Pancreas (tissue), 10 donors: ENCODE data around the gene TM2D3. TPM values are rescaled to one million over a fixed set of nuclear protein-coding genes. Genes with fewer than 3 reads are reported as not detected.
A peak's percentile ranks its signal among the peaks of the same experiment; 100 is the strongest.

Experiments
- ATAC-seq, 4 donors: fragments of 200-7000 bp; cut with Tn5 transposase; one replicate each; pipeline versions ENCODE4 v1.8.0 to v1.9.1; 2020; ENCODE audit warnings: mild to moderate bottlenecking in 4 of 4, moderate library complexity in 4 of 4
- DNase-seq, 6 donors: peaks; one replicate each; pipeline ENCODE4 v3.0.0-alpha.2; 2020
- FAIRE-seq: peaks from 2 replicates; lab custom pipeline; 2012; peaks lifted over from hg19 to GRCh38; lab: Jason Lieb, UNC
- H3K27ac ChIP-seq, 4 donors: fragments of 200-600 bp; sonication (generic); 1 replicate in 3 of 4; 2 replicates in 1 of 4; pipeline versions ENCODE4 v1.5.0 to v1.8.0; 2020
- H3K27me3 ChIP-seq, 4 donors: fragments of 200-600 bp; one replicate each; pipeline ENCODE4 v1.8.0; 2021
- H3K36me3 ChIP-seq, 3 donors: fragments of 200-600 bp; sonication (generic) in 1 of 3; one replicate each; pipeline versions ENCODE4 v1.5.0 to v1.8.0; 2020 to 2021
- H3K4me1 ChIP-seq, 3 donors: fragments of 200-600 bp; one replicate each; pipeline ENCODE4 v1.8.0; 2021
- H3K4me3 ChIP-seq, 4 donors: fragments of 200-600 bp; sonication (generic) in 2 of 4; one replicate each; pipeline versions ENCODE4 v1.5.0 to v1.8.0; 2020 to 2021
- H3K9me3 ChIP-seq, 4 donors: fragments of 200-600 bp; one replicate each; pipeline ENCODE4 v1.8.0; 2021
- CTCF ChIP-seq, 4 donors: fragments of 200-600 bp; sonication (generic) in 3 of 4; IDR thresholded peaks; one replicate each; pipeline versions ENCODE4 v1.5.0 to v1.8.0; 2021; ENCODE audit warnings: antibody characterized with exemption in 4 of 4
- WGBS, 2 donors: extraction: QIAGEN DNeasy Blood & Tissue Kit; methylation state at CpG; one replicate each; pipeline ENCODE4 v1.1.7; 2013; 5-methylcytosine and 5-hydroxymethylcytosine counted together
- intact Hi-C, 3 donors: fragments of 100-400 bp; cut with DNase I; formaldehyde crosslinking; loops; one replicate each; pipeline versions ENCODE4 v1.11.1 to v1.14.2; 2022
- polyA plus RNA-seq, 2 donors: library from polyadenylated mRNA; stranded (reverse); fragments of 200-250 nt; gene quantifications; one replicate each; pipeline ENCODE4 v1.2.3, GENCODE V29; 2013
- total RNA-seq, 6 donors: library from RNA; stranded (reverse); fragmentation: NEBNext Ultra II Directional in 4 of 6; extraction: Animal tissue kit (Norgen Biotek cat#: 25700) in 4 of 6; gene quantifications; one replicate each; pipeline versions ENCODE4 v1.2.1 to v1.2.4, GENCODE V29; 2021 to 2023
- donor health status: healthy with polysubstance abuse.
- donor health status: DM: no; HTN: no; CAD: no; lungs with moderate emphysema.
- donor health status: DM: no; HTN: no; CAD: no.
- donor health status: control.
- donor health status: control.
- donor health status: Bipolar disorder and iron deficiency.
- donor health status: DM: yes; HTN: yes; CAD: no.
- donor health status: DM: no; HTN: no; CAD: no.
- donor health status: DM: no; HTN: no; CAD: no.
- donor health status: DM: yes; HTN: yes; CAD: no.

Gene TM2D3
- total and polyA plus RNA-seq, 8 donors = 16.0 to 42.8 (median 20.2) TPM

GRCh38 chr15:101679806-101680205 is 27.6 kb upstream of the TM2D3 start:
- FAIRE-seq (no peak), ATAC-seq (no peak), DNase-seq (no peak)
- Histone ChIP-seq H3K27me3 (no peaks in the 10 kb centered on the region), H3K4me1 (no peaks in the 10 kb centered on the region), H3K9me3 (no peaks in the 10 kb centered on the region), H3K36me3 (peaks cover 0 to 18% (median 8%) of the 10 kb centered on the region in 3 donors), H3K4me3 (no peak overlapping the region), H3K27ac (no peak overlapping the region)
- WGBS, 2 donors = 78% methylated on average over 2 of the region's 2 CpGs
- intact Hi-C loops = no loop called here
- no peak for TF ChIP-seq CTCF (IDR thresholded peaks at IDR 0.05)

GRCh38 chr15:101676921-101677329 is 24.7 kb upstream of the TM2D3 start:
- intact Hi-C loops = no loop called here
- DNase-seq = no peak
- Histone ChIP-seq H3K4me3 (no peak overlapping the region), H3K9me3 (no peaks in the 10 kb centered on the region), H3K36me3 (peaks cover 0 to 28% (median 0%) of the 10 kb centered on the region in 3 donors), H3K27ac (no peak overlapping the region), H3K4me1 (no peaks in the 10 kb centered on the region), H3K27me3 (no peaks in the 10 kb centered on the region)
- no peak for TF ChIP-seq CTCF (IDR thresholded peaks at IDR 0.05)
- WGBS, 2 donors = 84 to 89% methylated on average over 4 of the region's 4 CpGs
- no peak for FAIRE-seq
- peak in 1 of 4 donors; percentile 25 for ATAC-seq

DNA sequence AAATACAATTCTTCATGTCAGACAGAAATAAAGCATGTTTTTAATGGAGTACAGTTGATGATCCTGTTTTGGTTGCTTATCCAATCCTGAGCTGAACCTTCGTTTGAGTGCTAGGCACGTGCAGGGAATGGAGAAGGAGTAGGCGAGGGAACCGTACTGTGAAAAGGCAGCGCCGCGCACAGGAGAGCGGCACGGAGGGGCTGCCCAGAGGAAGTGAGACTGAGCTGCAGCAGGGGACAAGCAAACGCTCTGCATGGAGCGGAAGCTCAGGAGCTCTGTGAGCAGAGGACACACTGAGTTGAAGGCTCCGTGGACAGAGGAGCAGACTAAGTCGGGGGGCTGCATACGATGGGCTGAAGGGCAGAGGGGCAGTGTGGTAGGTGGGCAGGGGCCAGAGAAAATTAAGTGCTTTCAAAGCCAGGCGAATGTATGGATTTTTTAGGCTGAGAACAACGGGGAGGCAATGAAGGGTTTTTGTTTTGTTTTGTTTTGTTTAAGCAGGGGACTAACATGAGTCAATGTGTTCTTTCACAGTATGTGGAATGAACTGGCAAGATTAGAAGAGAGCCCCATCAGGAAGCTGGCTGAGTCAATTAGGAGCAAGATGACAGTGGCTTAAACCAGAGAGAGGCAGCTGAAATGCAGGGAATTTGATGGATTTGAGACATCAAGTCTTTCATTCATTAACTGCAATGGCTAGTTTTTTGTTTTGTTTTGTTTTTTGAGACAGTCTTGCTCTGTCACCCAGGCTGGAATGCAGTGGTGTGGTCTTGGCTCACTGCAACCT is 23.8 kb upstream of the TM2D3 start:
- Histone ChIP-seq H3K27me3 (no peaks in the 10 kb centered on the region), H3K4me1 (no peaks in the 10 kb centered on the region), H3K27ac (no peak overlapping the region), H3K4me3 (no peak overlapping the region), H3K36me3 (peaks cover 0 to 32% (median 0%) of the 10 kb centered on the region in 3 donors), H3K9me3 (no peaks in the 10 kb centered on the region)
- no peak for TF ChIP-seq CTCF (IDR thresholded peaks at IDR 0.05)
- DNase-seq = no peak
- no peak for FAIRE-seq
- no peak for ATAC-seq
- intact Hi-C loops = no loop called here
- 80 to 89% methylated on average over 16 of the region's 16 CpGs for WGBS, 2 donors

DNA sequence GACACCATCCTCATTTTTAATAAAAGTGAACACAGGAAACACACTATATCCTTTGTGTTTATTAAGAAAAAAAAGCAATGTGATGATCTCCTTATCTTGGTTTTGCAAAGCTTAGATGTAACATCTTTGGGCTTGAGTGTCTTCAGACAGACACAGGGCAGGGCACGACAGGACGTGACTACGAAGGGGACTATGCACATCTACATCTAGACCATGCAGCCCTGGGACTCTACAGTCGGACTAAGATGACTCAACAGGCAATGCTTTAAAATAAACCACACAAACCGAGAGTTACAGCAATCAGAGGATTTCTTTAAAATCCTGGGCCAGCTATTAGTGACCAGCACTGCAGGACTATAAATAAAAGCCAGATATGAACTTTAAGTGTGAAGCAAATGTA is 22.8 kb upstream of the TM2D3 start:
- no peak for TF ChIP-seq CTCF (IDR thresholded peaks at IDR 0.05)
- no peak overlapping the region for H3K4me3 ChIP-seq
- H3K27ac ChIP-seq = no peak overlapping the region
- DNase-seq = no peak
- no peak for ATAC-seq
- peaks cover 0 to 38% (median 0%) of the 10 kb centered on the region in 3 donors for H3K36me3 ChIP-seq
- 90 to 93% methylated on average over 5 of the region's 5 CpGs for WGBS, 2 donors
- FAIRE-seq = no peak
- no peaks in the 10 kb centered on the region for H3K9me3 ChIP-seq
- intact Hi-C loops = no loop called here
- H3K4me1 ChIP-seq = no peaks in the 10 kb centered on the region
- H3K27me3 ChIP-seq = no peaks in the 10 kb centered on the region

- ATAC-seq (peak in 1 of 4 donors; percentile 43), FAIRE-seq (no peak), DNase-seq (peak in 1 of 6 donors; percentile 27)
- no peak for TF ChIP-seq CTCF (IDR thresholded peaks at IDR 0.05)
- H3K27me3 ChIP-seq = no peaks in the 10 kb centered on the region
- H3K27ac ChIP-seq = no peak overlapping the region
- H3K4me1 ChIP-seq = no peaks in the 10 kb centered on the region
- peaks cover 0 to 50% (median 0%) of the 10 kb centered on the region in 3 donors for H3K36me3 ChIP-seq
- WGBS, 2 donors = 74 to 89% methylated on average over 9 of the region's 9 CpGs
- H3K4me3 ChIP-seq = no peak overlapping the region
- intact Hi-C loops = no loop called here
- no peaks in the 10 kb centered on the region for H3K9me3 ChIP-seq
These were observed 20.1 kb upstream of the TM2D3 start for GRCh38 chr15:101672298-101672697.
